ENCODE measurements around the gene CCS.
"Not testable (repeated sequence)": the region's sequence is repeated elsewhere in the genome, so short reads cannot be mapped to it uniquely, and the experiment has no call there.

The CCS gene

GRCh38 chr11:66592457-66593302 is at the start of gene CCS, which contains the start of gene CCDC87:
Gene CCS (plus strand): TSS chr11:66593185. CDS start chr11:66593262, 77 bp downstream.
Gene CCDC87 (minus strand): TSS chr11:66593063. CDS start chr11:66593015, 48 bp downstream.
- peak; percentile 97 for DNase-seq (ENCODE audit: low spot score)

DNA sequence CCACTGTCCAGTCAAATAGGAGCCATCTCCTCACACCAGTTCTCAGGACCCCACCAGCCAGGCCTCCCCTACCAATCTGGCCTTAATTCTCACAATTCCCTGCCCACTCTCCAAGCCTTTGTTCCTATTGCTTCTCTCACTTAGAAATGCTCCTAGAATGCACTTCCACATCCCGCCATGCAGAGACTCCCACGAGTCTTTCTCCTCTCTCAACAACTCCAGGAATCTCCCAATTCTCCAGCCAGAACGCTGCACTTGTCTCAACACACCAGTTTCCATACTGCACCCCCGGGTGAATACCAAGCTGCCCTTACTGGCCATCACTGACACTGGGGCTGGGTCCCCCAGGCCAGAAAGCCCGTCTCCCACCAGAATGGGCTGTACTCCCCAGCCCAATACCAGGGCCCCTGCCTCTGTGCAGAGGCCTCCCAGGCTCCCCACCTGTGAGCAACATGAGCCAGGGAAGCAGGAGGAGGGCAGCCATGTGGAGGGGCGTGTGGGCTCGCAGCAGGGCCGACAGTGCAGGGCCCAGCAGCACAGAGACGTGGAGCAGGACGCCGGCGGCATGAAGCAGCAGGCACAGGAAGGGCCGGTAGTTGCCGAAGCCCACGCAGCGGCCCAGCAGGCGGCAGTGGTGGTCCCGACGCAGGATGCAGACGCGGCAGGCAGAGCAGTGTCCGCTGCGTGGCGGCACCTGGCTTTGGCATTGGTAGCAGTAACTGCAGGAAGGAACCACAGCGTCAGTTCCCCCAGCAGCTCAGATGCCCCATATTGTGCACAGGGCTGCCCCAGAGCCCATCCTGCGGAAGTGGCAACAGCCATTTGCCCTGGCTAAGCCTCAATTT is 49.5 kb upstream of the CCS start:
- DNase-seq (ENCODE audit: low spot score): peak; percentile 34

DNA sequence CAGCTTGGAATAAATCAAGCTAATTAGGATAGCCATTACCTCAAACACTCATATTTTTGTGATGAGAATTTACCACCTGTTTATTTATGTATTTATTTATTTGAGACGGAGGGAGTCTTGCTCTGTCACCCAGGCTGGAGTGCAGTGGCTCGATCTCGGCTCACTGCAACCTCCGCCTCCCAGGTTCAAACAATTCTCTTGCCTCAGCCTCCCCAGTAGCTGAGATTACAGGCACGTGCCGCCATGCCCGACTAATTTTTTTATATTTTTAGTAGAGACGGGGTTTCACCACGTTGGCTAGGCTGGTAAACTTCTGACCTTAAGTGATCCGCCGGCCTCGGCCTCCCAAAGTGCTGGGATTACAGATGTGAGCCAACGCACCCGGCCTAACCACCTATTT is 48.0 kb upstream of the CCS start:
- DNase-seq (ENCODE audit: low spot score): not testable (repeated sequence)

DNA sequence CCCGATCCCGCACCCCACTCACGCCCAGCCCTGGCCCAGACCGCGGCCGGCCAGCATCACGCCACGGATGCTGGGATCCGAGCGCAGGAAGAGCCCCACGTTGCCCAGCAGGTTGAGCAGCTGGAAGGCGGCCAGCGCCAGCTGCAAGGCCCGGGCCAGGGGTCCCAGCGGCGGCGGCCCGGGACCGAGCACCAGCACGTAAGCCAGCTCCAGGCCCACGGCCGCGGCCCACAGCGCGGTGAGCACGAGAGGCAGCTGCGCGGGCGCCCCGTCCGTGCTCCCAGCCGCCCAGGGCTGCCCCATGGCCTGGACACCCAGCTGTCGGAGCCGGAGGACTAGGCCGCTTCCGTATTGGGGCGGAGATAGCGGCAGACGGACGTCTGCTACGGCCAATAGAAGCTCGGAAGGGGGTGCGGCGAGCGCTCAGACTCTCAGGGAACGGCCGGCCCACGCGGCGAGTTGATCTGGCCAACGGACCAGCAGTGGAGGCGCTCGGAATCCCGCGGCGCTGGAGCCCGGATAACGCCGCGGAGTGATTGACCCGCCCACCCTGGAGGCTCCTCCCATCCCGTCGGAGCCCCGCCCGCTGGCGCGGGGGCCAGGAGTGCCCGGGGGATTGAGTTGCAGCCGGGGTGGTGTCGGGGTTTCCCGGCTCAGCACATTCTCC is 47.2 kb upstream of the CCS start, which contains the start of gene ZDHHC24:
TSS of gene ZDHHC24 (minus strand) at position 348 of the 667 bp plus-strand sequence. CDS start at position 303, 45 bp downstream.
- DNase-seq (ENCODE audit: low spot score): peak; percentile 98

DNA sequence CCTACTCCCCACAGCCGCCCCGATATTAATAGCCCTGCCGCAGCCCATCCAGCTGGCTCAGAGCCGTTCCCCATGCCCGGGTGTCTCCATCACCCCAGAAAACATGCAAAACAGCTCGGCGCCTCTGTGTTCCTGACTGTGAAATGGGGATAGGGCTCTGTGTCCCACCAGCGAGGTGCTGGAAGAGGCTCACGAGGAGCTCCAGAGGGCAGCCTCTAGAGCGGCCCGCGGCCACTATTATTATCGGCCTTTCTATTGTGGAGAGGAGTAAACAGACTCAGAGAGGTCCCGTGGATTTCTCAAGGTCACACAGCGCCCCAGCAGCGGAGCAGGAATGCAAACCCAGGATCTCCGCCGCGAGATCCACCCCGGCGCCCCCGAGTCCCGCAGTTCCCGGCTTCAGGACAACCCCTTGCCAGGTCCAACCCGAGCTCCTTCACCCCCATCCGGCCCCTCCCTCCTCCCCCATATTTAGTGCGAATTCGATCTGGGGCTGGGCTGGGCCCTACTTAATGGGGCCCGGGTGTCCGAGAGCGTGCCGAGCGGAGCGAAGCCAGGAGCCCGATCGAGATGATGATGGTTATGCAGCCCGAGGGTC is 46.5 kb upstream of the CCS start, which contains the start of gene ACTN3:
TSS of gene ACTN3 (plus strand) at position 536 of the 598 bp plus-strand sequence. CDS start at position 571, 35 bp downstream.
- no peak for DNase-seq (ENCODE audit: low spot score)

DNA sequence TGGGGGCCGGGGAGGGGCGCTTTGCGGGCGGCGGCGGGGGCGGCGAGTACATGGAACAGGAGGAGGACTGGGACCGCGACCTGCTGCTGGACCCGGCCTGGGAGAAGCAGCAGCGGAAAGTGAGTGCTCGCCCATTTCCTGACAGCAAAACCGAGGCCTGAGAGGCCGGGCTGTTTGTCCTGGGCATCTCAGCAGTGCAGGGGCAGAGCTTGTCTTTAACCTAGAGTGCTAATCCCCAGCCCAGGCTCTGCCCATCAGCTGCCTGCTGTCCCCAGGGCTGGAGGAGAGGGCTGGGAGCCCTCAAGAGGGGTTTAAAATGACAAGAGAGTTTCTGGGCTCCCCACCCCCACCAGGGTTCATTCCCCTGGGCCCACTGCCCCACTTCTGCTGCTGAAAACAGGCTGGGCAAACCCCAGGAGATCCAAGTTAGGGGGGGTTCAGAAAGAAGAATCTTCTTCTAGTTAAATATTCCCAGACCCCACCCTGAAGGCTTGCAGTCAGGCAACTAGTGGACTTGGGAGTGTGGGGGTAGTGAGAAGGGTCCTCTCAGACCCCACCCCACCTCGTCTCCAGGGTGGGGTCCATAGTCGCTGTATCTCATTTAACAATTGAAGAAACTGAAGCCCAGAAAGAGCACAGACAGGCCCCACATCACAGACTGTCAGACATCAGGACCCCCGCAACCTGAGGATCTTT is 45.9 kb upstream of the CCS start:
- DNase-seq (ENCODE audit: low spot score): no peak

GRCh38 chr11:66547662-66548009 is 45.3 kb upstream of the CCS start:
- no peak for DNase-seq (ENCODE audit: low spot score)

GRCh38 chr11:66548041-66548440 is 44.9 kb upstream of the CCS start:
- DNase-seq (ENCODE audit: low spot score): no peak

- DNase-seq (ENCODE audit: low spot score): no peak
Measured at GRCh38 chr11:66548774-66549630, 44.0 kb upstream of the CCS start.

- DNase-seq (ENCODE audit: low spot score): no peak
Measured at GRCh38 chr11:66549696-66550095, 43.3 kb upstream of the CCS start.

GRCh38 chr11:66550887-66551286 is 42.1 kb upstream of the CCS start:
- DNase-seq (ENCODE audit: low spot score): no peak

DNA sequence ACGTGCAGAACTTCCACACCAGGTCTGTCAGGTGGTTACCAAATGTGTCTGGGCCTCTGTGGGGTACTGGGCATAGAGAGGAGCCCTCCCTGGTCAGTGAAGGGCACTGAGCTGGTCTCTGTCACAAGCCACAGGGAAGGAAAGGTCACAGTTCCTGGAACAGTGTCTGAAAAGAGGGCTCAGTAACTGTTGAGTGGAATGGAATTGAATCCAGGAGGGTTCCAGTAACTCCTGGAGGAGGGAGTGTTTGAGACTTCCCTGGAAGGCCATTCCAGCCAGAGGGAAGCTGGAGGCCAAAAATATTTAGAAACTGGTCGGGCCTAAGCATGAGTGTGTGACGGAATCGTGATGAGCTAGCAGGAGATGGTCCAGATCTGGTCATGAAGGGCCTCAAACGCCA is 38.4 kb upstream of the CCS start:
- DNase-seq (ENCODE audit: low spot score): no peak

DNA sequence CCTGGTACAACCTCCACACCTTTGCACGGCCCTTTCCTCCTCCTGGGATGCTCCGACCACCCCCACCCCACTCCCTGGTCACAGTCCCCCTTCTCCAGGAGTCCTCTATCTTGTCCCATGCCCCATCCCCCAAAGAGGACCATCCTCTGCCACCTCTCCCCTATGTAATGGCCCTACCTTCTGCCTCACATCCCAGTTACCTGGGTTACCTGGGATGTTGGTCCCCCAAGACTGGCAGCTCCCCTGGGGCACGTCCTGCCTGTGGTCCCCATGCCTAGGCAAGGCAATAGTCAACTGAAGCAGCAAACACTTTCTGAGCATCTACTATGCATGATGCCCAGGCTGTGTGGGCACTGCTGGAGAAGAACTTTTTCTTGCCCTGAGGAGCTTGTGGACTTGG is 37.6 kb upstream of the CCS start:
- DNase-seq (ENCODE audit: low spot score): no peak

- DNase-seq (ENCODE audit: low spot score): no peak
Measured at GRCh38 chr11:66556086-66556485, 36.9 kb upstream of the CCS start.

DNA sequence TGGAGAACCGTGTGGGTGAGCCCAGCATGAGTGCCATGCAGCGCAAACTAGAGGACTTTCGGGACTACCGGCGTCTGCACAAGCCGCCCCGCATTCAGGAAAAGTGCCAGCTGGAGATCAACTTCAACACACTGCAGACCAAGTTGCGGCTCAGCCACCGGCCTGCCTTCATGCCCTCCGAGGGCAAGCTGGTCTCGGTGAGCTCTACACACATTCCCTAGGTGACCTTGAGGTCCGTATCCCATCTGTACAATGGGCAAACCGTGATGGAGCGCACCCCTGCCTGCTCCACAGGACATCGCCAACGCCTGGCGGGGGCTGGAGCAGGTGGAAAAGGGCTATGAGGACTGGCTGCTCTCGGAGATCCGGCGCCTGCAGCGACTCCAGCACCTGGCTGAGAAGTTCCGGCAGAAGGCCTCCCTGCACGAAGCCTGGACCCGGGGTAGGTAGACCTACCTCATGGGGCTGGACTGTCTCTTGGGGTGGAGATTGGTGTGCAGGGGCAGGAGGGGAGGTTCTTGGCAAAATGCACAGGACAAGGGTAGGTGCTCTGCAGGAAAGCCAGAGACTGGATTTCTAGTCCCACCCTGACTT is 35.2 kb upstream of the CCS start:
- DNase-seq (ENCODE audit: low spot score): no peak

- no peak for DNase-seq (ENCODE audit: low spot score)
Measured at GRCh38 chr11:66559142-66559865, 33.7 kb upstream of the CCS start.

DNA sequence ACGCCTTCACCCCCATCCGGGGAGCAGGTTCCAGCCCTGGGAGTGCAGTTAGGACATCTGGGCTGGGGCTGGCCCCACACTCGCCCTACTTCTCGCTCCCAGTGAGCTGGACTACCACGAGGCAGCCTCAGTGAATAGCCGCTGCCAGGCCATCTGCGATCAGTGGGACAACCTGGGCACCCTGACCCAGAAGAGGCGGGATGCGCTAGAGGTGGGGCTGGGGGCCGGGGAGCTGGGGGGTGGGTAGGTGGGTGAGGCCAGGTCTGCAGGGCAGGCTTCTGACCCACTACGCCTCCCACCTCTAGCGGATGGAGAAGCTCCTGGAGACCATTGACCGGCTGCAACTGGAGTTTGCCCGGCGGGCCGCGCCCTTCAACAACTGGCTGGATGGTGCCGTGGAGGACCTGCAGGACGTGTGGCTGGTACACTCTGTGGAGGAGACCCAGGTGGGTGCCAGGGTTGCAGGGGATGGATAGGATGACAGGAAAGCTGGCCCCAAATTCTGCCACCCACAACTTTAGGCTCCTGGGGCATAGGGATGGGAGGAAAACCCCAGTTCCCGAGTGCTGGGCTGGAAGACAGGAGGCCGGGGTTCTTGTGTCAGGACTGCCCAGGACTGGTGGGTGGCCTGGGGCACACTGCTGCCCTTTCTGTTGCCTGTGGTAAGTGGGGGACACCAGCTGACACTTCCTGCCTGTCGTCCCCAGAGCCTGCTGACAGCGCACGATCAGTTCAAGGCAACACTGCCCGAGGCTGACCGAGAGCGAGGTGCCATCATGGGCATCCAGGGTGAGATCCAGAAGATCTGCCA is 32.9 kb upstream of the CCS start:
- no peak for DNase-seq (ENCODE audit: low spot score)
